ENCODE measurements around the gene KCNQ1.

- TF ChIP-seq POLR2A (IDR thresholded peaks at IDR 0.05; ENCODE audit: borderline replicate concordance, extremely low read depth, insufficient read depth, insufficient read length) (no peak), CTCF (IDR thresholded peaks at IDR 0.05 in 2 of 3, conservative IDR thresholded peaks at IDR 0.05 in 1 of 3; ENCODE audit: borderline replicate concordance in 1 of 3, insufficient read depth in 1 of 3, low read depth in 2 of 3, low read length in 2 of 3) (peak in 2 of 3 experiments; percentile 27 to 48; a peak in 3 of 6 replicates)
Measured at GRCh38 chr11:2891326-2892214, 446.8 kb downstream of the KCNQ1 start.
